DMS153 (cell line): ENCODE data around the gene CDC40.
"Not testable (repeated sequence)": the region's sequence is repeated elsewhere in the genome, so short reads cannot be mapped to it uniquely, and the experiment has no call there.

Experiments
- DNase-seq: peaks from one replicate; lab custom pipeline; 2025; lab: John Stamatoyannopoulos, UW

CDC40 gene

DNA sequence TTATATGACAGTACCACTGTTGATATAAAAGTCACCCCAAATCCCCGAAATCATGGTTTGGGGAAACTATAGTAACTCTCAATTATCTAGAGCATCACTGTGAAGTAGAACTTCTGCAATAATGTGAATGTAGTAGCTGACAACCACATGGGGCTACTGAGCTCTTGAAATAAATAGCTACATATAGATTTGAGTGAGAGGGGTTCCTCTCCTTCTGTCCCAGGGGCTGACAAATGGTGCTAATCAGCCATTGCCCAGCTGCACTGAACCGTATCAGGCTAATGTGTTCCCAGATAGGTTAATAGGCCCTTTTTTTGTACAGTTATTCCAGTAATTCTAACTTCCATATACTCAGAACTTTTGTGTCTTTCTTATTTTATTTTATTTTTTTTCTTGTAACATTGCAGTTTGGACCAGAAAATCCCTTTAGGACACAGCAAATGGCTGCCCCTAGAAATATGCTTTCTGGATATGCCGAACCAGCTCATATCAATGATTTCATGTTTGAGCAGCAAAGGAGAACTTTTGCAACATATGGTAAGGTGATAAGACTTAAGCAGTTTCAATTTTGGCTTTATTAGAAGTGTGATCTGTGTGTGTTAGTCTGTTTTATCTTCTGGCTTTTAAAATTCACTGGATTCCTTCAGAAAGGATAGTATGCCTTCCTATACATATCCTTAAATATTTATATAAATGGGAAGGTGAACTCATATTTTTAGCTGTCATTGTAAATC, 21.1 kb downstream of the CDC40 start:
- DNase-seq = no peak

DNA sequence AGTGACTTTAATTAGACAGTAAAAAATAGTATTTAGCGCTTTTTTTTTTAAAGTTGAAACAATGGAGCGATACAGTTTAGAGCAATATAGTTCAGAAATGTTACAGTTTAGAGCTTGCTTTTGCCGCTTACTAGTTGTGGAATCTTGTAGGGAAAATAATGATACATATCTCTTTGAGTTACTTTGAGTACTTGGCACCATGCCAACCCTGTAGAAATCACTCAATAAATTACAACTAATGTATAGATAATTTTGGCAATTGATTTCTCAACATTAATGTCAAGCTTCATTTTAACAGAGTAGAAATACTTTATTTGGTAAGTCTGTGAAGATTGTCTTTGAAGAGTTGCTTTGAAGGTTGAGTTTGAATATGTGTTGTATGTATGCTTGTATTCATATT, 27.4 kb downstream of the CDC40 start:
- DNase-seq = no peak

DNA sequence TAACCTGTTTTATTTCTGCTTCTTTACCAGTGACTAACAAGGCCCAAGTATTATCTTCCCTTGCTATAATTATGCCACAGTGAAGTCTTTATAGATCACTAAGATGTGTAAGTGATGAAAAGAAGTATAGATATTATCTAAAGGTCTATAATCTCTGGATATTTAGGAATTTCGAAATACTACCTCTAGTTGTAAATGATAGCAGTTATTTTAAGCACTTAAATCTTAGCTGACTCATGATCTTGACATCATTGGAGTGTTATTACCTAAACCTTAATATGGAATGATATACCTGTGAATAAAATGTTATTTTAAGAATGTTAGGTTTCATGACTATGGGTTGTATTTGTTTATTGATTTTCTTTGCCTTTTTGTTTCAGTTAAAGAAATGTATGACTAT, 31.5 kb downstream of the CDC40 start:
- no peak for DNase-seq

DNA sequence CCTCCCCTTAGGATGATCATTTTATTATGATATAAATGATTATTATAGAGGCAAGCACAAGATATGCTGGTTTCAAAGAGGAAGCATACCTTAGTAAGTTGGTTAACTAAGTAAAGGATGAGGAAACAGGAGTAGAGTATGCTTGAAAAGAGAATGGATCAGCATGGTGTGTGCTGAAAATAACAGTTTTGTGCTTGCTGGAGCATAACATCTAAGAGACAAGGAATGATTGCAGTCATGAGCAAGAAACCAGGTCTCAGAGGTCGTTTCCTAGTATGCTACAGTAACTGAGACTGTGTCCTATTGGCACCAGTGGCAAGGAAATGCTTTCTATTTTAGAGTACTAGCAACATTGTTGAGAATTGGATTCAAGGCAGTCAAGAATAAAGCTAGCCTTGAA, 34.1 kb downstream of the CDC40 start:
- DNase-seq = no peak

DNA sequence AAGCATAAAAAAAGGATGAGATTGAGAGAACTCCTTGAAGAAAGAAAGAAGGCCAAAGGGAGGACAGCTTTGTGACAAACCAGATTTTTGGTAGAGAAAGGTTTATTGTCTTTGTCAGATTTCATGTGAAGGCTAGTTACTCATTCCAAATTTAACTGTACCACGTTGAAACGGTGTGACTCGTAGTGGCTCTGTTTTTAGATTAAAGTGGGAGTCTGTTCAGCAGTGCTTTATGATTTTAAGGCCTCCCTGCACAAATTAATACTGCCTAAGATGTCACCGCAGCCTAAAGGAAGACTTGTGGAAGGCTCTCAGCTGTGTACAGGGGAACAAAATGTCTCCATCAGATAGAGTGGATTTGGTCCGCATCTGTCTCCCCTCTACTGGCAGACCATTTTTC, 35.9 kb downstream of the CDC40 start:
- DNase-seq = no peak

DNA sequence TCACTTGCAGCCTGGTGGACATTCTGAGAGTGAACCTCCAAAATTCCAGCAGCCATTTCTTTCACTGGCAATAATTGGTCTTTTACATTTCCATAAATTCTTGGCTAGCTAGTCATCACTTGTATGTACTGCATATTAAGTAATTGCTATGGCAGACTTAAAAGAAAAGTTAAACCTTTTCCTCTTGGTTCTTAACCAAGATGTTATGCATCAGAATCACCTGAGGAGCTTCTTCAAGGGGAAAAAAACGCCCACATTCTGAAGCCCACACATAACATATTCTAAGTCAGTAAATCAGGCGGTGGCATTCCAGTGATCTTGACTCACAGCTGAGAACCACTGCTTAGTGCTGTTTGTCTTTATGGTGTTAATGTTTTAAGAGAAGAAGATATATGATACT, 37.0 kb downstream of the CDC40 start:
- no peak for DNase-seq

DNA sequence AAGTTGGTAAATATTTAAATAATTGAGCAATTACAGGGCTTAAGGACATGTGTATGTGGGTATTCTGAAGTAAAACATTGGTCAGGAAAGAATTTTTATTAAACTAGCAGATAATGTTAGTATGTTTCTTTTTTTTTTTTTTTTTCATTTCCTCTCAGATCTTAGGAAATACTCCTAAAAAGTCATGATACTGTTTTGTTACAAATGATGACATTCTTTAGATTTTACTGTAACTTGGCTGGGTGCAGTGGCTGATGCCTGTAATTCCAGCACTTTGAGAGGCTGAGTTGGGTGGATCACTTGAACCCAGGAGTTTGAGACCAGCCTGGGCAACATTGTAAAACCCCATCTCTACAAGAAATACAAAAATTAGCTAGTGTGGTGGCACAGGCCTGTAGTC, 41.5 kb downstream of the CDC40 start:
- DNase-seq = no peak

DNA sequence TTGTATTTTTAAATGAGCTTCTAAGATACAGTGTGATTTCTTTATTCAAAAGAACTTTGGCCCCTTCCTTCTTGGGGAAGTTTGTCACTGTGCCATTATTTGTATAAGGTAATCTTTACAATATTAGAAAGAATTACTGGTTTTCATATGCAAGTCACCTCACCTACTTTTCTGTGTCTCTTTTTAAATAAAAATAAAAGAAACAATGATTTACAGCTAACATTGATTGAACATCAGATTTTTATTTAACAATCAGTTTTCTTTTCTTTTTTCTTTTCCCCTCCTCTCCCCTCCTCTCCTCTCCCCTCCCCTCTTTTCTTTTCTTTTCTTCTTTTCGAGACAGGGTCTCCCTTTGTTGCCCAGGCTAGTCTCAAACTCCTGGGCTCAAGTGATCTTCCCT, 46.0 kb downstream of the CDC40 start:
- DNase-seq = no peak

DNA sequence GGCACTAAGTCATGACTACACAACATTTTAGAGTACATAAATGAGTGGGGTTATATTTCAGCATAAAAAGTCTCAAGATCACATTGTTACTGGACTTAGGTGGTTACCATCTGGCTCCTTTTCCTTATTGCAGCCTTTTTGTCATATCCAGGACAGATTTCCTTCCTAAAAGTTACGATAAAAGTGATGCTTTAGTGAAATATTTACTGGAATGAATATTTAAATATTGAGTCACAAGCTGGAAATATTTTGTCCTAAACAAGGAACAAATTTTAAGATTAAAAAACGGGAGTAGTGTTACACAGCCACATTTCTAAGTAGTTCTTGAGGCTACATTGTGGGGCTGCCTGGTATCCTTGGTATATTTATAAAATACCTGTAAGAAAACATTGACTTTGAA, 52.2 kb downstream of the CDC40 start:
- no peak for DNase-seq

DNA sequence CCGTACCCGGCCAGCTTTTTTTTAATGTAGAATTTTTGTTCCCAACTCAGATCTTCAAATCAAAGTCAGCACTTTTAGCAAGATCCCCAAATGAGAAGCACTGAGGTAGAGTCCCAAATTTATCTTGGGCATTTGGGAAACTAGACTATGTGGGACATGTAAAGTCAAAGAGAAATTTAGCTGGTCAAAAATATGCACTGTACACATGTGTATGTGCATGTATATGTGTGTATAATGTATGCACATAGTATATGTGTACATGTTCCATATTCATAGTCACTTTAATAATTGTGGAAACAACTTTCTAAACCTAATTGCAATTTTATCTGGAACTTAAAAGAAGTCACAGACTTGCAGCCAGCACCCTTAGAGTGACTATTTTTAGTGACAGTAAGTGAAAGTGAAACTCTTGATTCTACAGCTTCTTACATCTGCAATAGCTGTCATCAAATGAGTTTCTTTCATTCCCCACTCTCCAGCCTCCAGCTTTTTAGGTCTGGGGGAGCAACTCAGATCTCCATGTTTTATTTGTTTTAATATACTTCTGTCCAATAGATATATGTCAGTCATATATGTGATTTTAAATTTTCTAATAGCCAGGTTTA, 53.6 kb downstream of the CDC40 start:
- DNase-seq = no peak

DNA sequence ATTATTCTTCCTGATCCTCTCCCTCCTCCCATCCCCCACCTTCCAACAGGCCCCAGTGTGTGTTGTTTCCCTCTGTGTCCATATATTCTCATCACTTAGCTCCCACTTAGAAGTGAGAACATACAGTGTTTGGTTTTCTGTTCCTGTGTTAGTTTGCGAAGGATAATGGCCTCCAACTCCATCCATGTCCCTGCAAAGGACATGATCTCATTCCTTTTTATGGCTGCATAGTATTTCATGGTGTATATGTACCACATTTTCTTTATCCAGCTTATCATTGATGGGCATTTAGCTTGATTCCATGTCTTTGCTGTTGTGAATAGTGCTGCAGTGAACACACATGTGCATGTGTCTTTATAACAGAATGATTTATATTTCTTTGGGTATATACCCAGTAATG, 55.8 kb downstream of the CDC40 start:
- not testable (repeated sequence) for DNase-seq

DNA sequence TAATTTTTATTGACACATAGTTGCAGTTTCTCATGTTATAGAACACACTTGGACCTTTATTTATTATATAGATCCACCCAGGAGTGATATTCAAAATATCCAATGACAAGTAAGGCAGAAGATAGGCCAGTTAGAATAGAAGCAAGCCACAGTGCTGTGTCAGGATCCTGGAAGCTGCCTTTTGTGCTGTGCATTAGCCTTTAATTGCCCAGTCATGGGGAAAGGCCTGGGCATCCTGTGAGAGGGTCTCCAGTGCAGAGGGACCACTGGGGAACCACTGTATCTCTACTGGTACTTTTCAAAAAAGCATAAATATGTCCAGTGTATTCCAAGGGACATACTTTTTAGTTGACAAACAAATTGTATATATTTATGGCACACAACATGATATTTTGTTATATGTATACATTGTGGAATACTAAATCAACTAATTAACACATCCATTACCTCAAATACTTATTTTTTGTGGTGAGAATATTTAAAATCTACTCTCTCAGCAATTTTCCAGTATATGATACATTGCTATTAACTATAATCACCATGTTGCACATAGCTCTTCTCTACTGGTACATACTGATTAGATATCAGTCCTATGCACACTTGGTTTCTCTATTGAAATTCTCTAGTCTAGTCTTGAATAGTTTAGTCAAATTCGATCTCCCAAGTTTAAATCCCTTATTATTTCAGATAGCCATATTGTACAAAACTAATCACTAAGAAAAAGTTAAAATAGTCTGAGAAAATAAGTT, 59.5 kb downstream of the CDC40 start:
- DNase-seq = no peak

DNA sequence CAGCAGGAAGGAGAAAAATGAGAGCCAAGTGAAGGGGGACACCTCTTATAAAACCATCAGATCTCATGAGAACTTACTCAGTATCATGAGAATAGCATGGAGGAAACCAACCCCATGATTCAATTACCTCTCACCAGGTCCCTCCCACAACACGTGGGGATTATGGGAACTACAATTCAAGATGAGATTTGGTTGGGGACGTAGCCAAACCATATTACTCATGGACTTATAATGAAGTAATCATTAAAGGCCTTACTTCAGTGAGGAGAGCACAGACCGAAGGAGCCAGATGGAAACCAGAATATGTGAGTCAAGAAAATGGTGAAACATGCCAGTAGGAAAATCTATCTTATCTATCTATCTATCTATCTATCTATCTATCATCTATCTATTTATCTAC, 64.4 kb downstream of the CDC40 start:
- DNase-seq = not testable (repeated sequence)

DNA sequence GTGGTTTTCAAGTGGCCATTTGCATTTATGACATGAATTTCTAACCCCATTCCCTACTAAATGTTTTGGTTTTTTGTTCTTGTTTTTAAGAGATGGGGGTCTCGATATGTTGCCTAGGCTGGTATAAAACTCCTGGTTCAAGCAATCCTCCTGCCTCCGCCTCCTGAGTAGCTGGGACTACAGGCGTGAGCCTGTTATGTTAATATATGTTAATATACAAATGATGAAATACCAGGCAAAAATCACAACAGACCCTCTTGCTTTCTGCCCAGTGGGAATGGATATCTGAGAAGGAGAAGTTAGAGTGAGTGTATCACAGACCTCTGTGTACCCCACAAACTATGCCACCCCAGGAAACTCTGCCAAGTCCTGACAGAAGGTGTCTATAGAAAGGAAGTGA, 66.2 kb downstream of the CDC40 start:
- no peak for DNase-seq

DNA sequence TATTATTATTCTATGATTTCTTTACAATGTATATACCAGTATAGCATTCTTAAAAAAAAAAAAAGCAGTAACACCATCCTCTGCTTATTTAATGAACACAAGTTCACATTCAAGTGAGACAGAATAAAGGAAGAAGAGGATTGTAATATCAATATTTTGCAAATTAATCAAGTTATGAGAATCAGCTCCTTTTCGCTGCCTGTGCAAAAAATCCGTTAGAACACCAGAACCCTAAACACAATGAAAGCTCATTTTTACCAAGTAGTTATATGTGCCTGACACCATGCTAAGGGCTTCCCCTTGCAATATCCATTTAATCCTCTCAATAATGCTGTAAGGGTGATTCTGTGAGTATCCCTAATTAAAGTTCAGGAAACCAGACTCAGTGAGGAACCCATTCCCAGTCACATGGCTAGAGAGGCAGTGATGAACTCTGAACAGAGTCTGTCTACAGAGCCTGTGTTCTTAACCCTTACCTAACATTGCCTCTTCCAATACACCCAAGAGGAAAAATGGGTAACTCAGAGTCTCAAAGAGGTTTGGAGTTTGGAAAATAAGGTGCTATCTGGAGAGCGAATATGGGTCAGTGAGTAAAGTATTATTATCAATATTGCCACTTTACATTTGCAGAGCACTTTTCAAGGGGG, 66.8 kb downstream of the CDC40 start:
- DNase-seq = no peak

DNA sequence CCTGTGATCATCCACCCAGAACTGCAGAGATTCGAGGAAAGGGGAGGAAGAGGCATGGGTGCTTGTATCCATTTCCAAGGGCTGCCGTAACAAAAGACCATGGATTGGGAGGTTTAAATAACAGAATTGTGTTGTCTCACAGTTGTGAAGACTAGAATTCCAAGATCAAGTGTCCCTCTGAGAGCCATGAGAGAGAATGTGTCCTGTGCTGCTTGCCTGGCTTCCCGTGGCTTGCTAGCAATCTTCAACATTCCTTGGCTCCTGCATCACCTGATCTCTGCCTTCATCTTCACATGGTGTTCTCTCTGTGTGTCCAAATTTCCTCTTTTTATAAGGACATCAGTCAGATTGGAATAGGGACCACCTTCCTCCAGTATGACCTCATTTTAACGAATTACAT, 69.8 kb downstream of the CDC40 start:
- DNase-seq = no peak

DNA sequence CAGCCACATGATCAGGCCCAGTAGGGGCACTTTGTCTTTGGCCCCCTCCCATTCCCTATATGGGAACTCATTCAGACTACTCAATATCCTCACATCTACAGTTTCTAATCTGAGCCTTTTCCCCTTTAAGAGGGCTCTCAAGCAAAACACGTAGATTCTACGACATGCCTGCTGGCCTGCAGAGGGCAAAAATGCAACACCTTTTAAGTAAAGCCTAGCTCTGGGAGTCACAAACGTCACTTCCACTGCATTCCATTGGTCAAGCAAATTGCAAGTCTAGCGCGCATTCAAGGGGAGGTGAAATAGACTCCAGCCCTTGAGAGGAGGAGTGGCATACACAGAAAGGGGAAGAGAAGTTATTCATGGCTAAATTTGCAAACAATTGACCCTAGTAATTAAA, 70.6 kb downstream of the CDC40 start:
- DNase-seq = no peak

DNA sequence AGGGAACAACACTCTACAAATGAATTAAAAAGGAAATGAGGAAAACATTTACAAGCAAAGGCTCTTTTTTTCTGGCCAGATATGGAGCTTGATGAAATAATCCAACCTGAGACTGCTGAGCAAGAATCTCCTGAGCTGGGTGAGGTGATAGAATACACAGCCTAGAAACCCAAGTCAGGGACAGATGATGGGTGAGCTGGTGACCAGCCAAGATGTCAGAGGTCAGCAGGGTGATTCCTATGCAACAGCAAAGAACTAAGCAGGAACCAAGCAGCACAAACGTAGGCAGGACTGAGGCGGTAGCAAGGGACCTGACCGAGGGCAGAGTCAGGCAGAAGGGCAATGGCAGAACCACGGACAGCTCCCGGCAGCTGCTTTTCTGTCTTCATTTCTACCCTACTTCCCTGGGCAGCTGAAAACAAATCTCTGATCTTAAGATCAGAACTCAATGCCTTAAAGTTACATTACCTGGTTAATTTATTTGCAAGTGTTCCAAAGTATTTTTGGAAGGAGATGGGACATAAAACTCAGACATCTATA, 75.1 kb downstream of the CDC40 start:
- no peak for DNase-seq

DNA sequence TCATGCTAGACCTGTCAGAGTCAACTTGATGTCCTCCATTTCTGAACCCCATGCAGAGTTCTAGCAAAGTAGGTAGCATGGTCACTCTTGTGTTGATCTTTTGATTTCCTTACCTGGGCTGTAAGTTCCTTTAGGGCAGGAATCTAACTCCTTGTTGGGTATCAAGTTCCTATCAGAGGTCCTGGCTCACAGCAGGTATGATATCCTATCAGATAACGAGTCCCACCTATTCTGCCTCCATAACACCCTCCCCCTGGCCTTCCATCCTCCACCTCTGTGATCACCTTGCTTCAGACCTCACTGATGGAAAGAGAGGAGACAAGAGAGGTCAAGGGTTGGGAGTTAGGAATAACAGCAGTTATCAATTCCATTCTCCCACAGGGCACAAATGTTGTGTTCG, 76.1 kb downstream of the CDC40 start:
- DNase-seq = no peak

DNA sequence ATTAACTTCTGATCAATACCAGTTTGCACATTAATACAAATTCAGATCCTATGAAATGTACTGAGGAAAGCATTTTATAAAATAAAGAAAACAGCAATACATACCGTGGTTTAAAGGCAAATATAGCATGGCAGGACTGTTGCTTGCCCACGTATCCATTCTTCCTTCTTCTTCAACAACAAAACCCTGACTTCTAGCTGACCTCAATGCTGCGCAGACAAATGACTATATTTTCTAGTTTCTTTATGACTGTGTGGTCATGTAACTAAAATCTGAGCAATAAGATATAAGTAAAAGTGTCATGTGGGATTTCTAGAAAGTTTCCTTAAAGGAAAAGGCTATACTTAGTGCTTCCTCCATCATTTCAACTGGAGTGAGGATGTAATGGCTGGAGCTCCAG, 85.0 kb downstream of the CDC40 start:
- DNase-seq = no peak

DNA sequence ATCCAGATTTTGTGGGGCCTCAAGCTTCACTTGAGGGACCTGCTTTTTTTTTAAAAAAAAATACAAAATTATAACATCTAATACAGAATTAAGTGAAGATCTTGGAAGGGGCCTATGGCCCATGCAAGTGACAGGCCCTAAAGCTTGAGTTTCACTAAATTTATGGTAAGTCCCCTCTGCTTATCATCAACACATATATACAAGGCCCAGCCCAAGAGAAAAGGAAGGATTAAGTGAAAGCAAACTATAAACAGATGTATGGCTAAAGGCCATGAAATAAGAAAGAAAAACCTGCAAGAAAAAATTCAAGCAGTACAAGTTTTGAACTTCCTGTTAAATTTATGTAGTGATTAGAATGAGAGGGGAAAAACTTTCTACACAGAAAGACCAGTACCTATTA, 86.8 kb downstream of the CDC40 start:
- DNase-seq = no peak

DNA sequence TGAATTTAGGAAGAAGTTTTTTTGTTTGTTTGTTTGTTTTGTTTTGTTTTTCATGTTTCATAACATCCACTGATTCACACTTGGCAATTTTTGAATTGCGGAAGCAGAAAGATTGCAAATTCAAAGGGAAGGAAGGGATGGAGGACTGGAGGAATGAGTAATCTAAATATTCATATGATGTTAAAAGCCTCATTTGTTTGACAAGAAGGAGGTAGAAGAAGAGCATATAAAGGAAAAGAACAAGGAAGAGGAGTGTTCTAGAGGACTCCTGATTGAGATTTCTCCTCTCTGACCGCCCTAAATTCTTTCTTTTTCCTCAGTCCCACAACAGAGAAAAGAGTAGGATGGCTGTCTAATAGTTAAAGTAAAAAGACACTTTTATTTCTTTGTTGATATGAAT, 89.4 kb downstream of the CDC40 start:
- DNase-seq = no peak

DNA sequence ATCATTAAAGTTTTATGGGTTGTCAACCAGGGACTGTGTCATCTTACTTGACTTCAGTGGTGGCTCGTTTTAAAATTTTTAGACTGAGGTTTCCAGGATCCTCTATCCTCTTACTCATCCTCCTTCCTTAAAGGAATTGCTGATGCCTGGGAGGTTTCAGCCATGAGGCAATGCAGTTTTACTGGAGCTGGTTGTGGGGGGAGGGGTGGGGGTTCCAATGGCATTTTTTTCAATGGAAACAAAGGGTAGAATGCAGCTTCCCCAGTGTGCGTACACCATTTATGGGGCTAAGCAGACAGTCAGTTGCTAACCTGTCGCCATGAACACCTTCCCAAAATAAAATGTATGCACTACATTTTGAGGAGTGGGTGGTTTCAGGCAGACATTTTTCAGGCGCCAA, 89.9 kb downstream of the CDC40 start:
- DNase-seq = no peak
